Measurements from ENCODE around the gene USP5. TPM values are rescaled to one million over a fixed set of nuclear protein-coding genes. Genes with fewer than 3 reads are reported as not detected.
A peak's percentile ranks its signal among the peaks of the same experiment; 100 is the strongest.

USP5 gene
- total and polyA plus RNA-seq, 2 of the 8 experiments (the other 6 are each of a cell fraction or from before 2014, with no cell fraction given) = 66.5 to 148 TPM

DNA sequence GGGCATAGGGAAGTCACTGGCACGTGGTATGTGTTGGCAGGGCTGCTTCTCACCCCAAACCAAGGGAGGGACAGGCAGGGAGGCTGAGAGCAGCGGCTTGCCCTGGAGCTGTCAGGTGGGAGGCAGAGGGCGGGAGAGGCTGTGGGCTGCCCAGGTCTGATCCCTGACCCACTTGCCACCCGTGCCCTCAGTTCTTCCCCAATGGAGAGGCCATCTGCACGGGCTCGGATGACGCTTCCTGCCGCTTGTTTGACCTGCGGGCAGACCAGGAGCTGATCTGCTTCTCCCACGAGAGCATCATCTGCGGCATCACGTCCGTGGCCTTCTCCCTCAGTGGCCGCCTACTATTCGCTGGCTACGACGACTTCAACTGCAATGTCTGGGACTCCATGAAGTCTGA lies 6.6 kb upstream of the USP5 start:
- no peak overlapping the region for H3K18ac ChIP-seq (ENCODE audit: extremely low read depth, low read length)
- no peak overlapping the region for H3K4me2 ChIP-seq (ENCODE audit: insufficient read depth in 1 of 2, low read depth in 2 of 2, low read length in 2 of 2)
- TF ChIP-seq POLR2AphosphoS5 (IDR thresholded peaks at IDR 0.05; ENCODE audit: low read depth, low read length) = 0 out of 2 replicates have a peak, but pooled peaks have one; percentile 22
- TF ChIP-seq, protein P1, sequence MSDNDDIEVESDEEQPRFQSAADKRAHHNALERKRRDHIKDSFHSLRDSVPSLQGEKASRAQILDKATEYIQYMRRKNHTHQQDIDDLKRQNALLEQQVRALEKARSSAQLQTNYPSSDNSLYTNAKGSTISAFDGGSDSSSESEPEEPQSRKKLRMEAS (IDR thresholded peaks at IDR 0.05) = no peak
- 96% methylated on average over 10 of the region's 17 CpGs; no CpG with 5 or more reads in 1 of the 2 experiments for WGBS, 2 experiments (ENCODE audit: extremely low coverage in 1 of 2, insufficient coverage in 1 of 2, insufficient read length in 1 of 2, insufficient replicate concordance in 2 of 2, low coverage in 1 of 2, low lambda C conversion rate in 2 of 2, missing lambda C conversion rate in 1 of 2)
- H2BK12ac ChIP-seq (ENCODE audit: low read depth, low read length) = no peak overlapping the region
- peaks cover 3% of the 10 kb centered on the region for H3K23me2 ChIP-seq (ENCODE audit: low read depth, low read length)
- no peak overlapping the region for H2BK120ac ChIP-seq (replicated peaks; ENCODE audit: low read depth, low read length)
- no peaks in the 10 kb centered on the region for H3K9me3 ChIP-seq (ENCODE audit: insufficient read depth in 2 of 2, low read depth in 1 of 2, low read length in 1 of 2)
- peaks cover 0 to 4% of the 10 kb centered on the region in 2 experiments for H4K20me1 ChIP-seq (replicated peaks in 1 of 2; ENCODE audit: control insufficient read depth in 1 of 2, insufficient read depth in 2 of 2, low read length in 2 of 2)
- no peak overlapping the region for H3K9ac ChIP-seq (replicated peaks in 1 of 4; ENCODE audit: extremely low read depth in 1 of 4, low read depth in 3 of 4, low read length in 3 of 4)
- no peak overlapping the region for H4K91ac ChIP-seq (replicated peaks; ENCODE audit: insufficient read length, low read length)
- no peaks in the 10 kb centered on the region for H3K27me3 ChIP-seq (replicated peaks in 1 of 4; ENCODE audit: control insufficient read depth in 3 of 4, extremely low read depth in 1 of 4, insufficient read depth in 3 of 4, low read length in 3 of 4)
- H3K79me1 ChIP-seq (ENCODE audit: low read depth, low read length) = peaks cover 2% of the 10 kb centered on the region
- H2BK5ac ChIP-seq (ENCODE audit: low read depth, low read length) = no peak overlapping the region
- H3K14ac ChIP-seq (ENCODE audit: insufficient read length) = no peak overlapping the region
- H3K4ac ChIP-seq (replicated peaks; ENCODE audit: insufficient read length, low read depth, low read length) = no peak overlapping the region
- no peak for FAIRE-seq
- no peak for DNase-seq (ENCODE audit: low read depth in 1 of 2, low spot score in 2 of 2)
- peaks cover 0 to 6% (median 0%) of the 10 kb centered on the region in 4 experiments; a peak in 1 of 7 replicates for H3K4me1 ChIP-seq (replicated peaks in 1 of 4; ENCODE audit: control insufficient read depth in 3 of 4, insufficient read depth in 4 of 4, low read length in 3 of 4)
- ChIA-PET POLR2A (ENCODE audit: partially characterized antibody) (interaction anchor here (0.6 to 25.7 kb wide), 3 partner anchors 14 to 75 kb away, joined by 3 to 588 read pairs (median 388); partner anchors contain the start of genes GNB3, GPR162, P3H3 and SPSB2), CTCF (ENCODE audit: partially characterized antibody) (interaction anchor here (0.7 to 19.8 kb wide), 4 partner anchors 12 to 139 kb away, joined by 3 to 292 read pairs (median 19); partner anchors contain the start of genes GNB3, MLF2 and P3H3)
- H4K5ac ChIP-seq (ENCODE audit: insufficient read length, low read depth, low read length) = no peak overlapping the region
- peaks cover 0 to 3% of the 10 kb centered on the region in 2 experiments; a peak in 2 of 4 replicates for H3K79me2 ChIP-seq (ENCODE audit: control insufficient read depth in 1 of 2, insufficient read depth in 2 of 2, low read length in 2 of 2)
- H2BK20ac ChIP-seq (ENCODE audit: low read length) = no peak overlapping the region
- no peak overlapping the region for H3K23ac ChIP-seq (ENCODE audit: insufficient read length)
- no peak overlapping the region for H2AFZ ChIP-seq (ENCODE audit: low read length)
- H2BK15ac ChIP-seq (ENCODE audit: low read length) = no peak overlapping the region
- no peak overlapping the region for H3K56ac ChIP-seq (replicated peaks; ENCODE audit: insufficient read length, low read depth, low read length)
- H3K4me3 ChIP-seq (ENCODE audit: extremely low read depth in 1 of 4, insufficient read depth in 2 of 4, low read depth in 3 of 4, low read length in 4 of 4) = no peak overlapping the region
- peaks cover 15 to 57% (median 42%) of the 10 kb centered on the region in 4 experiments; a peak in 7 of 8 replicates for H3K36me3 ChIP-seq (ENCODE audit: control insufficient read depth in 2 of 4, insufficient read depth in 4 of 4, low read length in 3 of 4)
- no peak overlapping the region for H4K8ac ChIP-seq (ENCODE audit: extremely low read depth, insufficient read depth, low read length)
- H3K27ac ChIP-seq (ENCODE audit: low read depth, low read length) = no peak overlapping the region
- H2AK5ac ChIP-seq (ENCODE audit: low read depth, low read length) = no peak overlapping the region

All from H1 (cell line).